HepG2 (cell line): ENCODE data around the gene MFAP1. TPM values are rescaled to one million over a fixed set of nuclear protein-coding genes. Genes with fewer than 3 reads are reported as not detected.

ENCODE experiments used
- BRD4 ChIP-seq: sonication (generic); formaldehyde crosslinking; IDR thresholded peaks from 2 replicates; pipeline ENCODE4 v1.4.0; 2020; ENCODE audit warnings: missing genetic modification reagents
- CBX2 ChIP-seq, 2 experiments: fragments of 200-600 bp in 1 of 2; sonication (generic); formaldehyde crosslinking in 1 of 2; IDR thresholded peaks; 2 replicates each; pipeline versions ENCODE4 v1.7.0 to v1.8.1; 2018 to 2022; ENCODE audit warnings: low read depth in 2 of 2, low read length in 1 of 2, mild to moderate bottlenecking in 1 of 2, missing genetic modification reagents in 1 of 2
- CSRNP1 ChIP-seq: sonication (generic); formaldehyde crosslinking; IDR thresholded peaks from 2 replicates; pipeline ENCODE4 v1.8.1; 2023; ENCODE audit warnings: mild to moderate bottlenecking, missing genetic modification reagents
- GZF1 ChIP-seq: sonication (generic); formaldehyde crosslinking; IDR thresholded peaks from 2 replicates; pipeline ENCODE4 v1.5.1; 2020; ENCODE audit warnings: mild to moderate bottlenecking, missing genetic modification reagents
- HNRNPH1 ChIP-seq: fragments of 200-400 bp; formaldehyde crosslinking; optimal IDR thresholded peaks from 2 replicates; pipeline ENCODE3; 2017; ENCODE audit warnings: mild to moderate bottlenecking, low read depth, low read length
- IKZF4 ChIP-seq: sonication (generic); formaldehyde crosslinking; IDR thresholded peaks from 2 replicates; pipeline ENCODE4 v1.5.1; 2020; ENCODE audit warnings: borderline replicate concordance, mild to moderate bottlenecking, low read depth, missing genetic modification reagents; ENCODE audit errors: not compliant biosample characterization
- KDM5A ChIP-seq: fragments of 200-600 bp; sonication (generic); IDR thresholded peaks from 2 replicates; pipeline ENCODE4 v1.7.0; 2018; ENCODE audit warnings: antibody characterized with exemption, mild to moderate bottlenecking, low read length, borderline replicate concordance
- KLF15 ChIP-seq: sonication (generic); formaldehyde crosslinking; IDR thresholded peaks from 2 replicates; pipeline ENCODE4 v1.8.1; 2023; ENCODE audit warnings: borderline replicate concordance, mild to moderate bottlenecking, inconsistent platforms, missing genetic modification reagents, mixed read lengths
- MAZ ChIP-seq, 2 experiments: sonication (generic) in 1 of 2; formaldehyde crosslinking in 1 of 2; IDR thresholded peaks; 2 replicates each; pipeline versions ENCODE4 v1.5.0 to v1.6.1; 2012 to 2020; ENCODE audit warnings: low read depth in 2 of 2, mild to moderate bottlenecking in 2 of 2, borderline replicate concordance in 1 of 2, improper control_type of control experiment in 1 of 2, low read length in 1 of 2, missing genetic modification reagents in 1 of 2, moderate library complexity in 1 of 2
- MED13 ChIP-seq: sonication (generic); formaldehyde crosslinking; IDR thresholded peaks from 2 replicates; pipeline ENCODE4 v1.5.0; 2020; ENCODE audit warnings: missing genetic modification reagents
- PATZ1 ChIP-seq: sonication (generic); formaldehyde crosslinking; IDR thresholded peaks from 2 replicates; pipeline ENCODE4 v1.4.0; 2020; ENCODE audit warnings: missing genetic modification reagents
- SIN3A ChIP-seq: IDR thresholded peaks from 2 replicates; pipeline ENCODE4 v1.6.1; 2011; ENCODE audit warnings: low read depth, mild to moderate bottlenecking, control low read depth, low read length, borderline replicate concordance
- TBX2 ChIP-seq: sonication (generic); formaldehyde crosslinking; IDR thresholded peaks from 2 replicates; pipeline ENCODE4 v1.5.0; 2020; ENCODE audit warnings: missing genetic modification reagents, mild to moderate bottlenecking, borderline replicate concordance
- TFE3 ChIP-seq: IDR thresholded peaks from 2 replicates; pipeline ENCODE4 v1.6.1; 2016
- ZNF510 ChIP-seq: sonication (generic); formaldehyde crosslinking; IDR thresholded peaks from 2 replicates; pipeline ENCODE4 v1.4.0; 2020; ENCODE audit warnings: low read depth, mild to moderate bottlenecking, missing genetic modification reagents
- ZNF563 ChIP-seq: sonication (generic); formaldehyde crosslinking; IDR thresholded peaks from 2 replicates; pipeline ENCODE4 v1.8.0; 2022; ENCODE audit warnings: mild to moderate bottlenecking, moderate library complexity, missing genetic modification reagents
- ZNF564 ChIP-seq: sonication (generic); formaldehyde crosslinking; IDR thresholded peaks from 2 replicates; pipeline ENCODE4 v1.8.1; 2023; ENCODE audit warnings: mild to moderate bottlenecking, missing genetic modification reagents
- ZNF574 ChIP-seq: sonication (generic); formaldehyde crosslinking; IDR thresholded peaks from 2 replicates; pipeline ENCODE4 v1.4.0; 2020; ENCODE audit warnings: missing genetic modification reagents
- ZNF777 ChIP-seq: sonication (generic); formaldehyde crosslinking; IDR thresholded peaks from 2 replicates; pipeline ENCODE4 v1.4.0; 2020; ENCODE audit warnings: missing genetic modification reagents
- polyA plus RNA-seq, 8 experiments: library from polyadenylated mRNA; depleted of rRNA in 3 of 8; stranded (reverse) in 7 of 8; unstranded in 1 of 8; fragments of >200 nt; fragmentation: Illumina TruSeq in 4 of 8; extraction: Trizol in 4 of 8; gene quantifications; 2 replicates each; pipeline versions ENCODE4 v1.2.1 to v1.2.3, GENCODE V29; 2011 to 2016; ENCODE audit warnings: low read depth in 4 of 8, missing spikeins in 1 of 8, mixed read lengths in 1 of 8; ENCODE audit not compliant: insufficient read depth in 1 of 8
- total RNA-seq, 5 experiments: library from RNA; depleted of rRNA; stranded (reverse); fragments of >200 nt; fragmentation: Illumina TruSeq; extraction: Trizol; gene quantifications; 2 replicates each; pipeline ENCODE4 v1.2.3, GENCODE V29; 2016; ENCODE audit warnings: low read depth in 1 of 5

The MFAP1 gene
- total and polyA plus RNA-seq, 2 of the 13 experiments (the other 11 are each of a cell fraction or from before 2014, with no cell fraction given) = 11.8 to 39.5 TPM

GRCh38 chr15:43800286-43801141 is 24.0 kb downstream of the MFAP1 start, which contains the start of gene HYPK (continued):
- TF ChIP-seq MED13 (CRISPR knock-in tag) = no peak
- peak; percentile 77; the same call in 1 of the 2 replicates for TF ChIP-seq SIN3A
- TF ChIP-seq PATZ1 = 0 out of 2 replicates have a peak, but pooled peaks have one; percentile 27
- no peak for TF ChIP-seq ZNF563
- no peak for TF ChIP-seq IKZF4
- no peak for TF ChIP-seq ZNF510 (CRISPR knock-in tag)
- TF ChIP-seq HNRNPH1 = no peak
- TF ChIP-seq MAZ (IDR thresholded peaks at IDR 0.05; ENCODE audit: borderline replicate concordance, low read depth, low read length) = no peak; the same call in 1 of the 2 replicates
- TF ChIP-seq MAZ (CRISPR knock-in tag; IDR thresholded peaks at IDR 0.05; ENCODE audit: low read depth) = 0 out of 2 replicates have a peak, but pooled peaks have one; percentile 48
- peak; percentile 61; the same call in 1 of the 2 replicates for TF ChIP-seq CSRNP1 (CRISPR knock-in tag)
- TF ChIP-seq BRD4 (CRISPR knock-in tag) = peak; percentile 60; the same call in 1 of the 2 replicates
- TF ChIP-seq ZNF564 = 0 out of 2 replicates have a peak, but pooled peaks have one; percentile 32
- TF ChIP-seq KDM5A = peak; percentile 73
- 0 out of 2 replicates have a peak, but pooled peaks have one; percentile 37 for TF ChIP-seq TFE3 (CRISPR knock-in tag)
- TF ChIP-seq KLF15 = no peak
- 0 out of 2 replicates have a peak, but pooled peaks have one; percentile 54 for TF ChIP-seq TBX2 (CRISPR knock-in tag)
- peak; percentile 86 for TF ChIP-seq ZNF574 (CRISPR knock-in tag)
- TF ChIP-seq GZF1 (CRISPR knock-in tag) = no peak
- no peak for TF ChIP-seq CBX2 (IDR thresholded peaks at IDR 0.05; ENCODE audit: low read depth, low read length)
- no peak for TF ChIP-seq CBX2 (CRISPR knock-in tag; IDR thresholded peaks at IDR 0.05; ENCODE audit: low read depth)
- TF ChIP-seq ZNF777 (CRISPR knock-in tag) = no peak
